Measurements from ENCODE around the gene FSIP1.

Gene FSIP1

DNA sequence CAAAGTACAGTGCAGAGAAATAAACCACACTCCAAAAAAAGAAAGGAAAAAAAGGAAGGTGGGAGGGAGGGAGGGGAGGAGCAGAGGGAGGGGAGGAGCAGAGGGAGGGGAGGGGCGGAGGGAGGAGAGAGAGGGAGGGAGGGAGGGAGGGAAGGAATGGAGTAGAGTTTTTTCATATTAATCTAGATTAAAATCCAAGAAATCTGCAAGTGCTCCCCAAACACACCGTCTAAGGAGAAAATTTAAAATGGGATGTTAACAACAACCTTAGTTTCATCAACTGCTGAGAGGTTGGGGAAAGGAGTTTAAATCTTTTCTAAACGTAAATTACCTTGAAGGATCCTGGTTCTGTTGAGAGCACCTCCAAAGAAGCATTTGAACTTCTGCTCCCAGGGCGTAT is 6.6 kb downstream of the FSIP1 start:
- Histone ChIP-seq H3K27ac (ENCODE audit: low read depth, low read length, poor library complexity, severe bottlenecking) (no peak overlapping the region), H3K79me2 (ENCODE audit: insufficient read depth, low read length) (no peaks in the 10 kb centered on the region), H3K4me1 (ENCODE audit: insufficient read depth, low read length, severe bottlenecking) (no peaks in the 10 kb centered on the region), H3K4me3 (ENCODE audit: low read depth, low read length, poor library complexity, severe bottlenecking) (no peak overlapping the region), H3K27me3 (ENCODE audit: insufficient read depth, low read length) (no peaks in the 10 kb centered on the region), H3K9ac (ENCODE audit: low read length) (no peak overlapping the region), H3K36me3 (ENCODE audit: insufficient read depth, low read length) (no peaks in the 10 kb centered on the region), H2AFZ (ENCODE audit: low read length) (no peak overlapping the region), H3K9me2 (ENCODE audit: low read depth, low read length) (no peaks in the 10 kb centered on the region), H3F3A (ENCODE audit: insufficient read depth, low read length) (no peaks in the 10 kb centered on the region), H3K4me2 (ENCODE audit: low read length) (no peak overlapping the region), H3K9me3 (ENCODE audit: low read length) (peaks cover 2% of the 10 kb centered on the region), H4K20me1 (ENCODE audit: insufficient read depth, low read length) (no peaks in the 10 kb centered on the region)
- no peak for TF ChIP-seq EZH2 (IDR thresholded peaks at IDR 0.05; ENCODE audit: borderline replicate concordance, low read length)
- TF ChIP-seq, protein P1, sequence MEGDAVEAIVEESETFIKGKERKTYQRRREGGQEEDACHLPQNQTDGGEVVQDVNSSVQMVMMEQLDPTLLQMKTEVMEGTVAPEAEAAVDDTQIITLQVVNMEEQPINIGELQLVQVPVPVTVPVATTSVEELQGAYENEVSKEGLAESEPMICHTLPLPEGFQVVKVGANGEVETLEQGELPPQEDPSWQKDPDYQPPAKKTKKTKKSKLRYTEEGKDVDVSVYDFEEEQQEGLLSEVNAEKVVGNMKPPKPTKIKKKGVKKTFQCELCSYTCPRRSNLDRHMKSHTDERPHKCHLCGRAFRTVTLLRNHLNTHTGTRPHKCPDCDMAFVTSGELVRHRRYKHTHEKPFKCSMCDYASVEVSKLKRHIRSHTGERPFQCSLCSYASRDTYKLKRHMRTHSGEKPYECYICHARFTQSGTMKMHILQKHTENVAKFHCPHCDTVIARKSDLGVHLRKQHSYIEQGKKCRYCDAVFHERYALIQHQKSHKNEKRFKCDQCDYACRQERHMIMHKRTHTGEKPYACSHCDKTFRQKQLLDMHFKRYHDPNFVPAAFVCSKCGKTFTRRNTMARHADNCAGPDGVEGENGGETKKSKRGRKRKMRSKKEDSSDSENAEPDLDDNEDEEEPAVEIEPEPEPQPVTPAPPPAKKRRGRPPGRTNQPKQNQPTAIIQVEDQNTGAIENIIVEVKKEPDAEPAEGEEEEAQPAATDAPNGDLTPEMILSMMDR (IDR thresholded peaks at IDR 0.05; ENCODE audit: low read length) = no peak

DNA sequence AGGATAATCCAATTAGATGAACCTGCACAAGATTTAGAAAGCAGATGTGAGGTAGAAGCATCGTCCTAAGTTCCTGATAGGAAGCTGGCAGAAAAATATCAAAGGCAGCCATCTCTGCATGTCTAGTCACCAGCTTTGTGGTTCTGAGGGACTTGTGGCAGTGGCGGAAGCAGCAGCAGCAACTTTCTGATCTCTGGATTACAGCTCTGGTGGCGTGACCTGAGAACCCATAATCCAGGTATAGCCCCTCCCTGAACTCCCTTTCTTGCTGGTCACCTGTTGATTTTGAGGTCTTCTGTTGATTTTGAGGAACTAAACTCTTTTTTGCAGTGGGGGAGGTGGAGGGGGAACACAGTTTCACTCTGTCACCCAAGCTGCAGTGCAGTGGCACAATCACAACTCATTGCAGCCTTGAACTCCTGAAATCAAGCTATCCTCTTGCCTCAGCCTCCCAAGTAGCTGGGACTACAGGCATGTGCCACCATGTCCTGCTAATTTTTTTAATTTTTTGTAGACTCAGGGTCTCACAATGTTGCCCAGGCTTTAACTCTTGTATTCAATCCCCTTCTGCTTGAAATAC is 7.9 kb downstream of the FSIP1 start:
- no peak for TF ChIP-seq EZH2 (IDR thresholded peaks at IDR 0.05; ENCODE audit: borderline replicate concordance, low read length)
- TF ChIP-seq, protein P1 (IDR thresholded peaks at IDR 0.05; ENCODE audit: low read length) = no peak
- Histone ChIP-seq H3K9me3 (ENCODE audit: low read length) (no peaks in the 10 kb centered on the region), H3K79me2 (ENCODE audit: insufficient read depth, low read length) (no peaks in the 10 kb centered on the region), H3K9ac (ENCODE audit: low read length) (no peak overlapping the region), H3K27me3 (ENCODE audit: insufficient read depth, low read length) (no peaks in the 10 kb centered on the region), H2AFZ (ENCODE audit: low read length) (no peak overlapping the region), H3K4me1 (ENCODE audit: insufficient read depth, low read length, severe bottlenecking) (no peaks in the 10 kb centered on the region), H3F3A (ENCODE audit: insufficient read depth, low read length) (no peaks in the 10 kb centered on the region), H3K4me2 (ENCODE audit: low read length) (no peak overlapping the region), H3K36me3 (ENCODE audit: insufficient read depth, low read length) (no peaks in the 10 kb centered on the region), H3K4me3 (ENCODE audit: low read depth, low read length, poor library complexity, severe bottlenecking) (no peak overlapping the region), H4K20me1 (ENCODE audit: insufficient read depth, low read length) (no peaks in the 10 kb centered on the region), H3K27ac (ENCODE audit: low read depth, low read length, poor library complexity, severe bottlenecking) (no peak overlapping the region), H3K9me2 (ENCODE audit: low read depth, low read length) (no peaks in the 10 kb centered on the region)

DNA sequence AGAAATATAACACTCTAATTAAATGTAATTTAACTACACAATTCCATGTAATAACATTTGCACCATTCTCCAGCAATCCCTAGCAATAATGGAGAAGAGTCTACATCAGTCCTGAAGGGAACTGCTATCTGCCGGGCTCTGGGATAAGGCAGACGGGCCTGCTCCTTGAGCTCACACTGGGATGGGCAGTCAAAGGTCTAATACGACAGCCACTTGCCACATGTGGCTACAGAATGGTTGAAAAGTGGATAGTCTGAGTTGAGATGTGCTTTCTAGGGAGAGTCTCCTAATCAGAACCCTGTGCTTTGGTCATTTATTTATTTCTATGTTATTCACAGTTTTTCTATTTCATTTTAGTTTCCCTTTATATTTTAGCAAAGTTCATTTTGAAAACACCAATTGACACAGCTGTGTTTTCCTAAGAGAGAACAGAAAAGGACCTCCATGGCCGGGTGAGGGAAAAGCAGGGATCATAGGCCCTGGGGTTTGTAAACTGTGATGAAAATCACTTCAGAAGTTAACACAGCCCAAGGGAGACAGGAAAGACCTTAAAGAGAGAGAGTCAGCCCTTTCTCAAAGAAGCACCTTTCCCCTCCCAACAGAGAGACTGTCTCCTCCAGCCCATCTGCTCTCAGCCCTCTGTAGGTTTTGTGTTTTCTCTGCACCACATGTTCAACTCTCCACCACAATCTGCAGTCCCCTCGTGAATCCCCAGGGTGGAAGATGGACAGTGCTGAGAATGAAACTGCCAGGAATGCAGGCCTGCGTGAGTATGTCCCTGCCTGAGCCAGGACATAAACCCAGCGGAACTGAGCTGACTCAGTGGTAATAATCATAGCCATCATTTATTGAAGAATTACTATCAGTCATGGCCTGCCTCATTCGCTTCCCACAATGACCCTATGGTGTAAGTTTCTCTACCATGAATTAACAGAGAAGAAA is 11.6 kb downstream of the FSIP1 start:
- Histone ChIP-seq H3K27me3 (ENCODE audit: insufficient read depth, low read length) (no peaks in the 10 kb centered on the region), H3K9ac (ENCODE audit: low read length) (no peak overlapping the region), H3F3A (ENCODE audit: insufficient read depth, low read length) (no peaks in the 10 kb centered on the region), H3K9me2 (ENCODE audit: low read depth, low read length) (no peaks in the 10 kb centered on the region), H3K27ac (ENCODE audit: low read depth, low read length, poor library complexity, severe bottlenecking) (no peak overlapping the region), H3K4me3 (ENCODE audit: low read depth, low read length, poor library complexity, severe bottlenecking) (no peak overlapping the region), H4K20me1 (ENCODE audit: insufficient read depth, low read length) (no peaks in the 10 kb centered on the region), H3K79me2 (ENCODE audit: insufficient read depth, low read length) (no peaks in the 10 kb centered on the region), H3K36me3 (ENCODE audit: insufficient read depth, low read length) (no peaks in the 10 kb centered on the region), H2AFZ (ENCODE audit: low read length) (no peak overlapping the region), H3K4me2 (ENCODE audit: low read length) (no peak overlapping the region), H3K4me1 (ENCODE audit: insufficient read depth, low read length, severe bottlenecking) (no peaks in the 10 kb centered on the region), H3K9me3 (ENCODE audit: low read length) (no peaks in the 10 kb centered on the region)
- TF ChIP-seq, protein P1 (IDR thresholded peaks at IDR 0.05; ENCODE audit: low read length) = no peak
- no peak for TF ChIP-seq EZH2 (IDR thresholded peaks at IDR 0.05; ENCODE audit: borderline replicate concordance, low read length)
